Stimulated activated CD8-positive, alpha-beta memory T cell treated with anti-CD3 and anti-CD28 coated beads, Interleukin-12 subunit alpha, Interleukin-12 subunit beta, amount 100 ng/mL, for 24 hours (primary cell): ENCODE results near the gene RTTN.

Experiments used
- DNase-seq: peaks from one replicate; pipeline ENCODE4 v3.0.0-alpha.2; 2020; ENCODE audit errors: extremely low read depth

RTTN gene

DNA sequence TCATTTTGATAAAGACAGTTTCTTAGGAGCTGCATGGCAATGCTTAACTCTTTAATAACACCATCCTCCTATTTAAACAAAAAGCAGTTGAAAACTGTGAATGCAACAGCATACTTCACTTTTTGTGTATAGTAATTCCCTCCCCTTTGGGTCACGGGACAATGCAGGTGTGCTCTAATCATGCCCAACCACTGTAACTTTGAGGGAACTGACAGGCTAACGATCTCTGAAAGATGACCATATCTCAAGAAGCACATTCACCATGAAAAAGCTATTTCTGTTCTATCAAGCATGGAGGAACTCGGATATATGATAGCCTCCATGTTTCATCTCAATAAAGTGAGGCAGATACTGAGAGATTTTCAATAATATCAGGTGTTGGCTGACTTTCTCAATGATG lies 176.8 kb downstream of the RTTN start:
- no peak for DNase-seq

DNA sequence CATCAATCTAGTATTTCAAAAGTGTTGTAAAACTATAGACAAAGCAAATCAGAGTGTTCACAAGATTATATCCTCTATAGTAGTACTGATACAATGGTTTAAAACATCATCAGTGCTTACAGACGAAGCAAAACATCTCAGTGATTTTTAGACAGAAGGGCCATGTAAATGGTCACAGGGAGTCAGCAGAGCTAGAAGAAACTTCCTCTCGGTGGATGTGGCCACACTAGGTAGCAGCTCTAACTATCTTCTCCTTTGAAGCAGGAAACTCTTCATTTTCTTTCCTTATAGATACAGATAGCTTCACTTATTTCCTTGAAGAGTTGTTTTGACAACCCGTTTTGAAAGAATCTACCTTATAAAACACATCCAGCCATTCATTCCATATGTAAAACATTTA lies 177.4 kb downstream of the RTTN start:
- no peak for DNase-seq

DNA sequence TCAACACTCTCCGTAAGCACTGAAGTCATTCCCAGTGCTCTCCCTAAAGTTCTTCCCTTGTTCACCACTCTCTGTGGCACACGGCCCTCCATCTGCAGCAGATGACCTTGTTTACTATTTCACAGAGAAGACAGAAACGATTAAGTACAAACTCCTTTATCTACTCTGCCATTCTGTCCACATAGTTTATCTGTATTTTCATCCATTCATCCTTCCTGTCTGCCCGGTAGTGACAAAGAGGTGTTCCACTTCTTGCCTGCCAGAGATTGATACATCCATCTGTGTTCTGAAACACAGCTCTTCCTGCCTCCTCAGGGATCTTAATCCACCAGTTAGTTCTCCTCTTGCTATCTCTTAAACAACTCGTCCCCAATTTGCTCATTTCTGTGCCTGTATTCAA lies 179.9 kb downstream of the RTTN start:
- no peak for DNase-seq

DNA sequence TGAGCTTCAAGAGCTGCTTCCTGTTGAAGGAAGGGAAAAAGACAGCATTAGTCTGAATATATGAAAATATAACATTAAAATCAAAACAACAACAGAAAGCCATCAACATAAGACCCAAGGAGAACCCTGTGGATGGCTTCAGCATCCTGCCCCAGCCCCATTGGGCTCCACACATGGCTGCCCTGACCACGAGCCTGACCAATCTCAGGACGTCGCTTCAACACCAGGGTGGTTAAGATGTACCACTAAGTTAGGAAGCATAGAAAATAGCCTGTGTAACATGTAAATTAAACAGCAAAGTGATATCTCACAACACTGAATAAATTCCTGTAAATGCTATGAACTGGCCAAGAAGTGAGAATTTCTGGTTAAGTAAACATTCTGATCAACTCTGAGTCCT lies 180.7 kb downstream of the RTTN start:
- no peak for DNase-seq

DNA sequence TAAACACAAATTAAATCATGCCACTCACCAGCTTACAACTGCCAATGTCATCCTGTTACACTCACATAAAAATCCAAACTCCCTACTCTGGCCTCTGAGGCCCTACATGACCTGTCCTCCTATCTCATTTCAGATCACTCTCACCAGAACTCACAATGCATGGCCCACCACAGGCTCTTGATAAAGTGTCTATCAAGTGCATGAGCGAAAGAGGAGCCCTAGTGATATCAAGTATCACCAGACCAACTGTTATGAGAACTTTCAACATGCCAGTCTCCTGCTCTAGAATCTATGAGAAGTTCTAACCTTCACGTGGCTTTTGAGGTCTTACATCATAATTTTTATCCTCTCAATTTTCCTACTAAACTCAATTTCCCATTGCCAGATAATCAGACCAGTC lies 181.4 kb downstream of the RTTN start:
- DNase-seq, result no peak

DNA sequence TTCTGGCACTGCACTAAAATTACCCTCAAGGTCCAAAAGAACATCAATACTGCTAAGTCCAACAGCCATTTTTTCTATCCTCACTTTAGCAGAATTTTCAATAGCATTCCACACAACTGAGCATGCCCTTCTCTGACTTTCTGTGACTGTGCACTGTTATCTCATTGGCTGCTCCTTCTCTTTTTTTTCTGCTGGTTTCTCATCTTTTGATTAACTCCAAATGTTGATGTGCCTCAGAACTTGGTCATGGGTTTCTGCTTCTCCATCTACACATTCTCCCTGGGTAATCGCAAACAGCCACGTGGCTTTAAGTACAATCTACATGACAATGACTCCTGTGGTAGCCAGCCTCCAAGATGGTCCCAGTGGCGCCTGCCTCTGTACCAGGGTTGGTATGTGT lies 182.9 kb downstream of the RTTN start:
- DNase-seq, result no peak

DNA sequence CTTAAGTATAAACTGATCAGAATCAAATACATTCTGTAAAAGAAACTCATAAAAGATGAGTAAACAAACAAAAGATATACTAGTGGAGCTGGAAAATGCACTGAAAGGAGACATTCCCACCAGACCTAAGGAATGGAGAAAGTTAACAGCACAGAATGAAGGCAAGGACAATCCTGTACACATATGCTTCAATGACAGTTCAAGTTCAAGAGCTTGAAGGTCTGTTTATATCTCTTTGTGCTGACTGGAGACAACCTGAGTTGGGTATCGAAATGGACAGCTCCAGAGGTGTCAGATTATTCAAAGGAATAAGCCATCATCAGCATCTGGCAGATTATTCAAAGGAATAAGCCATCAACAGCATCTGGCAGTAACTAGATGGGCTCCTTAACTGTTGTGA lies 184.0 kb downstream of the RTTN start:
- no peak for DNase-seq

DNA sequence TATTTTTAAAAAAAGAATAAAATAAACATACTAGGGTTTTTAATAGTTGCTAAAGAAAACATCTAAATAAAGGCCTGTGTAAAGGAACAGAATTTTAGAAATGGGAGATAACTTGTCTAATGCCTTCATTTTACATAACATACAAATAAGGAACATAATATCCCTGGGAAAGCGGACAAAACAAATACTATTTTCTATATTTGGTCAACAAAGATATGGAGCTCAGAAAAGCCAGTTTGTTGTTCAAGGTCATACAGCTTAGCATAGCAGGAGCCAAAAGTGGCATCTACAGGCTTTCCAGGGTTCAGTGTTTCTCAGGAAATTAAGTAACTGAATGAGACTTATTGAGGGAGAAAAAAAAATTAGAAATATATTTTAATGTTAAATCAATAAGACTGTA lies 184.4 kb downstream of the RTTN start:
- DNase-seq, result no peak

DNA sequence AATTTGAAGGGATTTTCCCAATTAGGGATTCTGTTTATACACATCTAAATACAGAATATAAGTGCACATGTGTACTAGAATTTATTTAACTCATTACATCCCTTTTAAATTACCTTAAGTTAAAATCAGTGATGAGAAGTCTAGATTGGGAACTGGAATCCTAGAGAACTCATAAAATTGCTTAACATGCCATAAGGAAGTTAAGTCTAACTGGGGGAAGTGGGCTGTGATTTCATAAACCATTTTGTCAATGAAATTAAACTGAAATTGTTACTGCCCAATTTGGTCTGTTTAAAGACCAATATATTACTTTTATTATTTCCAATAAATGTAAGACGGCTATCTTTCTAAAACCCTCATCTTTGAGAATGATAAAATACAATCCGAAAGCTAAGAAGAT lies 185.5 kb downstream of the RTTN start:
- DNase-seq, result no peak

DNA sequence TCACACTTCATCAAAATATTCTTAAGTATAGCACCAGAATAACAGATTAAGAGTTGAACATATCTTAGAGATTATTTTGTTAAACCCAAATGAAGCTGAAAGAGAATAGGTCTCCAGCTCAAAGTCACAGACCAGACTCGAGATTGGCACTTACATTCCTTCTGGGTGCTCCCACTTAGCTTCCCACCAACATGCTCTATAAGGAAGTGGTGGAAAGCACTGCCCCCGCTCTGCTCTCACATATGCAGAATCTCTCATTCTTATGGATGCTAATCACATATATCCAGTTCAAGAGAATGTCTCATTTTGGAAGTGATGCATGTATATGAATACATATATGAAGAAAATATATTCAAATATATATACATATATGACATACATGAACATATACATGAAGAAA lies 186.4 kb downstream of the RTTN start:
- DNase-seq, result no peak

DNA sequence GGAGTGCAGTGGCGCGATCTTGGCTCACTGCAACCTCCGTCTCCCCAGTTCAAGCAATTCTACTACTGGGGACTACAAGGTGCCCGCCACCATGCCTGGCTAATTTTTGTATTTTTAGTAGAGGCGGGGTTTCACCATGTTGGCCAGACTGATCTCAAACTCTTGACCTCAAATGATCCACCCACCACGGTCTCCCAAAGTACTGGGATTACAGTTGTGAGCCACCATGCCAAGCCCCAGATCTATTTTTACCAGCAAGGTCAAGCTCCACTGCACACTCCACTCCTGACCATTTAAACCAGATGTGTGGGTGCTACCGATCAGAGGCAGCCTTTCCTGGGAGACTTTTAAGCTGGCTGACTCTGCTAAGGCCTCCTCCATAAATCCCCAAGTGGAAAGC lies 190.4 kb downstream of the RTTN start:
- DNase-seq, result no peak

DNA sequence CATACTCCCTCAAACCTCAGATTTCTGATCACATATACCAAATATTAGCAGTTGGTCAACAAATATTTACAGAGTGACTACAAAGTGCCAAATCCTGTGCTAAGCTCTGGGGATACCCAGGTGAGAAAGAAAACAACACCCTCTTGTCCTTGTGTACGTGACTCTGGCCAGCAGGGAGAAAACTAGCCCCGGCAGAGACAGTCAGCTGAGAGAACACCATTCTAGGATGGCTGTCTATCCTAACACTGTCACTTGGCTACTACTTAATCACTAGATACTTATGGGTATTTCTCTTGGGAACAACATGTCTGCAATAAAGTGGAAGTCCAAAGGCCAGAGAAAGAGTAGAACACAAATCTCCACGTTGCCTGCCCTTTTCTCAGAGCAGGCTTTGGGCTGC lies 199.9 kb downstream of the RTTN start:
- DNase-seq, result no peak

DNA sequence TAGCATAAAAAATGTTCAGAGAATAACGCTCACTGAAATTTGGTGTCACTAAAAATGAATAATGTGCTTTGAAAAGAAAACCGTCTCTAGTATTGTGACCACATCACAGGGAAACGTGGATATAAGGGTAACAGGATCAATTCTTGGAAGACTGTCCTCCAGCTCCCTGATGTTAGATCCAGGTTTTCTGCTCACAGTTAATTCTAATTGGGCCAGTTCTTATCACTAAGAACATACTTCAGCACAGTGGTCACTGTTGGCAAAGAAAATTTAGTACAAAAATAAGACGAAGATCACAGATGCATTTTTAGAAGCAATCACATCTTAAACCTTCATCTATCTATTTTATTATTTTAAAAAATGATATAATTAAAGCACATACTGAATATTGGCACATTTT lies 200.8 kb downstream of the RTTN start:
- DNase-seq, result no peak

DNA sequence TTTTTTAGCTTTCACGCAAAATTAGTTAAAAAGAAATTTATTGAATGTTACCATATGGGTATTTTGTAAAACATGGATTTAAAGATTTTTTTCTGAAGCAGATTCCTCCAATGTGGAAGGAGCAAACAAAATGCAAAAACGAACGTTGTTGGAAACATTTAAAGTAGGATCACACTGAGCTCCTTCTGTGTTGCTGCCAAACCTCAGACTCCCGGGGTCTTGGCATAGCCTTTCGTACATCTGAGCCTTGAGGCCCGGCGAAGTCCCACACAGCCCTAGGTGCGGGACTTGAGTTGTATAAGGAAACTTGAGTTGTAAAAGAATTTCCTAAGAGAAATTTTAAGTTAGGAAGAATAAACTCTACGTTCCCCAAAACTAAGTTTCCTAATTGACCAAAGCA lies 205.8 kb downstream of the RTTN start:
- DNase-seq, result no peak

DNA sequence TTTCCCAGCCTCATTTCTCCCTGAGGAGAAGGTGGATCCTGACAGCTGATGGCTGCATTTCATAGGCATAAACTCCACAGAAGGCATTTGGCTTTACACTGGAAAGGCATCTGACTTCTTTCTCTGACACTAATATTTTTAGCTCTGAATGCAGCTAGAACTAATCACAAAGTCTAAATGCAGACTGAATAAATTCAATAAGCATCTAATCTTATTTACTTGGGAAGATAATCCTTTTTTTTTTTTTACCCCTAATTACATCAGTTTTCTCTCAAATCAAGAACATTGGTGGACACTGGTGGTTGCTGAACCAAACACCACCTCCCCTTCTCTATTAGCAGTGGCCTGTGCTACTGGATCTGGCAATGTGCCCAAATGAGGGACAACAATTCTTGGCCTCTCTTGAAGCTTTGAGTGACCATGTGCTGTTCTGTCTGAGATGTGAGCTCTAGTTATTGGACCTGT lies 206.9 kb downstream of the RTTN start:
- no peak for DNase-seq

DNA sequence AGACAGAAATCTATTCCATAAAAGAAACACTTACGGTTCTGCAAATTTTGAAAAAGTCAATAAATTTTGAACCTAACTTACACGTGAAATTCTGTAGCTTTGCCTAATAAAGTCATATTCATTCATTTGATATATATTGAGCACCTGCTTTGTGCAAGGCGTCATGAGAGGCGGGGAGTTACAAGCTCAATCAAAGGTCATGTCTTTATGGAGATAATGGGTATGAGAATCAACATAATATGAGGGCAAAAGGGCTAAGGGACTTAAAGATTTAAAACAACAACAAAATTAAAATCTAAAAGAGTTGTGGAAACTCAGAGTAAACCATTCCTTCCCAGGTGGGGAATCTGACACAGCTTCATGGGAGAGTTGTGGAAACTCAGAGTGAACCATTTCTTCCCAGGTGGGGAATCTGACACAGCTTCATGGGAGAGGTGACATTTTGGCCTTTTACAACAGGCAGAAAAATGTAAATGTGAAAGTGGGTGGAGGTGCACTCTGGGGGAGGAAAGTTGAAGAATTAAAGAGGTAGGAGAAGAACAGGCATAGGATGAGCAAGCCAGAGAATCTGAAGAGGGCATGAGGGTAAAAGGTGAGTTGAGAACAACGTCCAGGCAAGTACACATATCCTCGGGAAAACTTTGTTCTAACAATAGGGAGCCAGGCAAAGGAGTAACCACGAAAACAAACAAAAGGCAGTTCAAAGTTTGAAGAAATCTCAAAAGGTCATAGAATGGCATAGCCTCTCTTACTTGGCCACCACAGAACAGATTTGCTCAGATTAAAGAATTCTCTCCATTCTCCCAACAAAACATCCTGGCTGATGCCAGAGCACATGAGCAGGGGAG lies 208.3 kb downstream of the RTTN start:
- DNase-seq, result no peak

DNA sequence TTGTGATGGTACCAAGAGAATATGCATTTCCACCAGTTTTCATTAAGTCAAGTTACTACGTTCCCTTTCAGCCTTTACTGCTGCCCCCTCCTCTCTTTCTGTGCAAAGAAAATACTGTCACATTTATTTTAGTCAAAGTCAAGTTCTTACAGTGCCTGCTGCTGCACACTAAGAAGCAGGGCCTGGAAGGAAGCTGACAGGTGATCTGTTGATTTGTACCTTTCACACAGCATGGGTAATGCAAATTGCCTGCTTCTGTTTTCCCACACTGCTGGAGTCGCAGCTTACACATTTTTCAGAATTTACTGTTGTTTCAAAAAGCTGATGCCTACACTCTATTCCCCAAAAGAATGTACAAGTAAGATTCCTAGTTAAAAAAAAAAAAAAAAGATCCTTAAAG lies 209.1 kb downstream of the RTTN start:
- no peak for DNase-seq

DNA sequence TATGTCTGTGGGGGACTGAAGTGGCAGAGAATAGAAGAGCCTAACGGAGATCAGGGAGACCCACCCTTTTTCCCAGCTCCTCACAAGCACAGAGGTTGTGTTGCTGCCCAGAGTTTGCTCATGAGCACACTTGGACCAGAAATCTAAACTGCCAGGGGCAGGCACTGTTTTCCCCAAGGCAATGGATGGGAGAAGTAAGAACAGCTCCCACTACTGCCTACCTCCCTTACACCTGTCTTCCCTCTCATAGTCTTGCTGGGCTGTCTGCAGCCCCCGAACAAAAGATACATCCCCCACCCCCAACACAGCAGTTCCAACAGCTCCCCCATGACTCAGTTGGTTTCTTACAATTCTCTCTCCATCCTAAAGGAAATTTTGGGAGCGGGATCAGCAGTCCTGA lies 209.7 kb downstream of the RTTN start:
- DNase-seq, result no peak

DNA sequence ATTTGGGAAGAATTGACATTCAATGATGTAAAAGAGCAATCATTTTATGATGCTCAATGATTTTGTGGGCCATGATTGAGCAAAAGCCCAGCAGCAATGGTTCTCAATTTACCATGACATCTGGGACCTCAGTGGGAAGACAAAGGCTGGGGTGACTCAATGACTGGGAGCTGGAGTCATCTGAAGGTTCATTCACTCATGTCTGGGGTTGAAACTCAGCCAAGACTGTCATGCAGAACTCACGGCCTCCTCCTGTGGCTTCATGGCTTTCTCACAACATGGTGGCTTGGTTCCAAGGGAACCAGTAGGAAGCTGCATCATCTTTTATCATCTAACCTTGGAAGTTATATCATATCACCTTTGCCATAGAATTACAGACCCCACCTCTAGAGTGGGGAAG lies 212.7 kb downstream of the RTTN start:
- no peak for DNase-seq

DNA sequence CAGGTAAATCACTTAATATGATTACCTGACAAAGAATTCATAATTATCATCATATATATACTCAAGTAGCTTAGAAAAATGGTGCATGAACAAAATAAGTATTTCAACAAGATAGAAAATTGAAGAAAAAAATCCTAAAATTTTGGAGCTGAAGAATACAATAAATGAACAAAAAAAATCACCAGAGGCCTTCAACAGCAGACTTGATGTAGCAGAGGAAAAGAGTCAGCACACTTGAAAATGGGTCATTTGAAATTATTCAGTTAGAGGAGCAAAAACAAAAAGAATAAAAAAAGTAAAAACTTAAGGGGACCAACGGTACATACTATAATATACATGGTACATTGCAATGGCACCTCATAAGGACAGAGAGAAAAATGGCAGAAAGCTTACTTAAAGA lies 217.6 kb downstream of the RTTN start:
- no peak for DNase-seq

DNA sequence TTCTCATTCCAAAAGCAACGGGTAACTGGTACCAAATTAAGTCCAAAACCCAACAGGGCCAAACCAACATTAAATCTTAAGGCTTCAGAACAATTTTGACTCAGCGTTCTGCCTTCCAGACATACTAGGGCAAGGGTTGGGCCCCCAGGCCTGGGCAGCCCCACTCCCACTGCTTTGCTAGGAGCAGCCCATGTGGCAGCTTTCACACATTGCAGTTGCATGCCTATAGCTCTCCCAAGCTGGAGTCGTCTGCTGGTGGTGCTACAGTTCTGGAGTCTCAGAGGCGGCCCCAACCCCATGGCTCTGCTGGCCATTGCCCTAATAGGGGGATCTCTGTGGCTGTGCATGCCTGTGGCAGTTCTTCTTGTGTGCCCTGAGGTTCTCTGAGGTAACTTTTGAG lies 220.2 kb downstream of the RTTN start:
- DNase-seq, result no peak

DNA sequence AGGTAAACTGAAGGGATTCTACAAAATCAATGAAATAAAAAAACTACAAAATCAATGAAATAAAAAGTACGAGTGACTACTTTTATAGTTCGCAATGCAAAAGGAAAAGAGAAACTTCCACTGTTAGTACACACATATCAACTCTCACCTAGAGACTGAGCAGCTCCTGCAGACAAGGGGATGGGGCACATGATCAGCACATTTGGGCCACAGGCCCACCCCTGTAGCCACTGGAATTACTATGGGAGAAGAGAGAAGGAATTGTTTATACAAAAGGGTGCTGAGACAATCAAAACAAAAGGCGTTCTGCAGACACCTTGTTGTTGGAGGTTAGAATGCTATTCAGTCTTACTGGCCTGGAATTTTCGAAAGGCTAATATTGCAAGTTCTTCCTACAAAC lies 223.1 kb downstream of the RTTN start:
- no peak for DNase-seq

DNA sequence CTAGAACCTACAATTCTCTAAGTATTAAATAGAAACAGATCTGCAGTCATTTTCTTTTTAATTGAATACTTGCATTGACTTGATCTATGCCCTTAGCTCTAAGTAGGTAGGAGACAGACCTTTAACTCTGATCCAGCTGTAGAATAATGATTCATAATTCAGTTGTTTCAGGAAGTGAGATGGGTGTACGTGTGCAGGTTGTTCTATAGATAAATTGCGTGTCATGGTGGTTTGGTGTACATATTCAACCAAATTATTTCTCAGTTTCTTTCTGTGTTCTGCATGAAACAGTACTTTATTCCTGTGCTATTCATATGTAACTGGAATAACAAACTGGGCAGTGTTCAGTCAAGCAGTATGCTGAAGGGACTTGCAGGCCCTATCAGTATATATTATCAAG lies 223.5 kb downstream of the RTTN start:
- DNase-seq, result no peak
